Stomach (tissue), 9 donors: Measurements from ENCODE around the gene ARID1B. TPM values are rescaled to one million over a fixed set of nuclear protein-coding genes. Genes with fewer than 3 reads are reported as not detected.

ENCODE experiments used
- DNase-seq, 2 donors: peaks; one replicate each; pipeline versions ENCODE4 v3.0.0 to v3.0.0-alpha.2; 2013 to 2019
- H3K27ac ChIP-seq, 5 donors: fragments of 200-600 bp in 4 of 5; sonication (generic) in 4 of 5; one replicate each; pipeline ENCODE4 v1.5.1; 2013 to 2019; ENCODE audit warnings: mild to moderate bottlenecking in 1 of 5, moderate library complexity in 1 of 5
- H3K27me3 ChIP-seq, 3 donors: fragments of 200-600 bp; sonication (generic); one replicate each; pipeline ENCODE4 v1.5.1; 2017 to 2019; ENCODE audit warnings: mixed run types in 1 of 3
- H3K36me3 ChIP-seq, 4 donors: fragments of 200-600 bp; sonication (generic); 1 replicate in 3 of 4; 2 replicates in 1 of 4; pipeline ENCODE4 v1.5.1; 2016 to 2019
- H3K4me1 ChIP-seq, 4 donors: fragments of 200-600 bp; sonication (generic); one replicate each; pipeline ENCODE4 v1.5.1; 2016 to 2019
- H3K4me3 ChIP-seq, 4 donors: fragments of 200-600 bp; sonication (generic) in 3 of 4; one replicate each; pipeline ENCODE4 v1.5.1; 2016 to 2019; ENCODE audit warnings: mild to moderate bottlenecking in 1 of 4
- H3K9me3 ChIP-seq, 4 donors: fragments of 200-600 bp; sonication (generic); one replicate each; pipeline ENCODE4 v1.5.1; 2016 to 2019
- CTCF ChIP-seq, 7 experiments: fragments of 450-650 bp in 4 of 7; fragments of 200-600 bp in 3 of 7; sonication (generic) in 3 of 7; IDR thresholded peaks; one replicate each; pipeline ENCODE4 v1.5.1; 2016 to 2019; ENCODE audit warnings: antibody characterized with exemption in 7 of 7, control low read depth in 2 of 7, mild to moderate bottlenecking in 1 of 7
- EP300 ChIP-seq: sonication (generic); formaldehyde crosslinking; IDR thresholded peaks from one replicate; pipeline ENCODE4 v1.6.1; 2017; ENCODE audit warnings: antibody characterized with exemption
- POLR2A ChIP-seq, 4 donors: fragments of 450-650 bp; IDR thresholded peaks; one replicate each; pipeline ENCODE4 v1.6.1; 2016; ENCODE audit warnings: antibody characterized with exemption in 4 of 4, control low read depth in 2 of 4, mild to moderate bottlenecking in 1 of 4, moderate library complexity in 1 of 4
- POLR2AphosphoS5 ChIP-seq, 3 donors: sonication (generic); formaldehyde crosslinking; IDR thresholded peaks; one replicate each; pipeline ENCODE4 v1.6.1; 2016; ENCODE audit warnings: antibody characterized with exemption in 3 of 3
- WGBS, 5 donors: extraction: QIAGEN DNeasy Blood & Tissue Kit in 3 of 5; methylation state at CpG; one replicate each; pipeline versions ENCODE4 v1.1.5 to v1.1.7; 2013 to 2018; 5-methylcytosine and 5-hydroxymethylcytosine counted together
- intact Hi-C: fragments of 100-400 bp; cut with DNase I; formaldehyde crosslinking; loops from one replicate; pipeline ENCODE4 v1.15.1; 2023; ENCODE audit warnings: low total_unique reads
- polyA plus RNA-seq, 3 donors: library from polyadenylated mRNA; stranded (reverse); fragments of 200-250 nt; gene quantifications; one replicate each; pipeline ENCODE4 v1.2.3, GENCODE V29; 2013
- total RNA-seq, 5 donors: library from RNA; depleted of rRNA; stranded (reverse); fragments of >200 nt; gene quantifications; one replicate each; pipeline versions ENCODE4 v1.1.0 to v1.2.3, GENCODE V29; 2014 to 2016
- donor health status: healthy with polysubstance abuse.
- donor health status: Bipolar disorder and iron deficiency.
- donor health status: healthy.

ARID1B gene
- total and polyA plus RNA-seq, 8 donors, result 8.8 to 183 (median 48.3) TPM

- no peaks in the 10 kb centered on the region for H3K27me3 ChIP-seq
- H3K27ac ChIP-seq, result no peak overlapping the region
- 84 to 95% (median 93%) methylated on average over 7 of the region's 7 CpGs for WGBS, 5 donors
- TF ChIP-seq CTCF (IDR thresholded peaks at IDR 0.05), result no peak
- no peak for TF ChIP-seq POLR2AphosphoS5 (IDR thresholded peaks at IDR 0.05)
- no peak for TF ChIP-seq POLR2A (IDR thresholded peaks at IDR 0.05)
- no peak for TF ChIP-seq EP300
- H3K4me3 ChIP-seq, result no peak overlapping the region
- intact Hi-C loops, result no loop called here
- DNase-seq, result no peak
- no peaks in the 10 kb centered on the region for H3K9me3 ChIP-seq
- peaks cover 6 to 76% (median 41%) of the 10 kb centered on the region in 4 donors for H3K4me1 ChIP-seq
- H3K36me3 ChIP-seq, result no peaks in the 10 kb centered on the region
Measured at GRCh38 chr6:156862711-156863110, 85.5 kb downstream of the ARID1B start.

- intact Hi-C loops, result no loop called here
- Histone ChIP-seq H3K4me3 (no peak overlapping the region), H3K4me1 (peaks cover 6 to 74% (median 40%) of the 10 kb centered on the region in 4 donors), H3K27me3 (no peaks in the 10 kb centered on the region), H3K27ac (no peak overlapping the region), H3K9me3 (no peaks in the 10 kb centered on the region), H3K36me3 (no peaks in the 10 kb centered on the region)
- TF ChIP-seq EP300 (no peak), POLR2AphosphoS5 (IDR thresholded peaks at IDR 0.05) (no peak)
- no peak for DNase-seq
Measured at GRCh38 chr6:156863504-156863903, 86.3 kb downstream of the ARID1B start.

- Histone ChIP-seq H3K4me3 (no peak overlapping the region), H3K4me1 (peaks cover 6 to 65% (median 36%) of the 10 kb centered on the region in 4 donors), H3K36me3 (no peaks in the 10 kb centered on the region), H3K27ac (no peak overlapping the region), H3K9me3 (no peaks in the 10 kb centered on the region), H3K27me3 (no peaks in the 10 kb centered on the region)
- intact Hi-C loops, result no loop called here
- no peak for TF ChIP-seq POLR2AphosphoS5 (IDR thresholded peaks at IDR 0.05)
- no peak for TF ChIP-seq EP300
- no peak for TF ChIP-seq POLR2A (IDR thresholded peaks at IDR 0.05)
- no peak for TF ChIP-seq CTCF (IDR thresholded peaks at IDR 0.05)
- WGBS, 5 donors, result 89 to 94% (median 91%) methylated on average over 6 of the region's 6 CpGs
- DNase-seq, result no peak
Measured at GRCh38 chr6:156864557-156864956, 87.4 kb downstream of the ARID1B start.

GRCh38 chr6:156865019-156865629 is 87.9 kb downstream of the ARID1B start:
- H3K36me3 ChIP-seq, result no peaks in the 10 kb centered on the region
- no peak overlapping the region for H3K27ac ChIP-seq
- 87 to 97% (median 89%) methylated on average over 1 of the region's 1 CpG for WGBS, 5 donors
- no peak for TF ChIP-seq CTCF (IDR thresholded peaks at IDR 0.05)
- no peak for TF ChIP-seq POLR2AphosphoS5 (IDR thresholded peaks at IDR 0.05)
- no peak for TF ChIP-seq EP300
- no peak for TF ChIP-seq POLR2A (IDR thresholded peaks at IDR 0.05)
- no peak overlapping the region for H3K4me3 ChIP-seq
- no peak for DNase-seq
- no peaks in the 10 kb centered on the region for H3K9me3 ChIP-seq
- H3K4me1 ChIP-seq, result peaks cover 6 to 65% (median 37%) of the 10 kb centered on the region in 4 donors
- intact Hi-C loops, result no loop called here
- no peaks in the 10 kb centered on the region for H3K27me3 ChIP-seq
